ENCODE results near the gene SNURF. TPM values are rescaled to one million over a fixed set of nuclear protein-coding genes. Genes with fewer than 3 reads are reported as not detected.
"Not testable (repeated sequence)": the region's sequence is repeated elsewhere in the genome, so short reads cannot be mapped to it uniquely, and the experiment has no call there.

SNURF gene
- polyA plus RNA-seq, 2 donors, result 0.86 to 1.7 TPM

DNA sequence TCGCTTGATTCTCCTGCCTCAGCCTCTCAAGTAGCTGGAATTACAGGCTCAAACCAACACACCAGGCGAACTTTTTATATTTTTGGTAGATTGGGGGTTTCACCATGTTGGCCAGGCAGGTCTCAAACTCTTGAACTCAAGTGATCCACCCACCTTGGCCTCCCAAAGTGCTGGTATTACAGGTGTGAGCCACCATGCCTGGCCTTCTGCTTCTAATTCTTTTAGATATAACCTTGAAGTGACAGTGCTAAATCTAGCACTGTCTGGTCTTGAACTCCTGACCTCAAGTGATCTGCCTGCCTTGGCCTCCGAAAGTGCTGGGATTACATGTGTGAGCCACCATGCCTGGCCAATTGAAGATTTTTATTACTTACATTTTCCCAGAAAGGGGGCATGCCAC, 16.6 kb upstream of the SNURF start:
- not testable (repeated sequence) for H3K4me1 ChIP-seq (ENCODE audit: control insufficient read depth in 2 of 2, insufficient read depth in 2 of 2, low read length in 1 of 2); H3K9me3 ChIP-seq (ENCODE audit: control insufficient read depth in 2 of 2, insufficient read depth in 1 of 2, low read depth in 1 of 2, low read length in 1 of 2); H3K27me3 ChIP-seq (ENCODE audit: control insufficient read depth in 1 of 2, insufficient read depth in 2 of 2, low read length in 2 of 2); H3K27ac ChIP-seq (ENCODE audit: low read depth in 2 of 2, low read length in 1 of 2); H3K4me3 ChIP-seq (ENCODE audit: low read depth in 1 of 2, low read length in 2 of 2); H3K36me3 ChIP-seq (ENCODE audit: control insufficient read depth in 2 of 2, insufficient read depth in 2 of 2, low read length in 1 of 2)
- whole genome bisulfite sequencing, 2 donors, result 73% methylated on average over 3 of the region's 3 CpGs

- WGBS, 2 donors, result 35 to 36% methylated on average over 2 of the region's 2 CpGs
- Histone ChIP-seq H3K4me1 (ENCODE audit: control insufficient read depth in 2 of 2, insufficient read depth in 2 of 2, low read length in 1 of 2) (no peaks in the 10 kb centered on the region), H3K27ac (ENCODE audit: low read depth in 2 of 2, low read length in 1 of 2) (no peak overlapping the region), H3K36me3 (ENCODE audit: control insufficient read depth in 2 of 2, insufficient read depth in 2 of 2, low read length in 1 of 2) (no peaks in the 10 kb centered on the region), H3K9me3 (ENCODE audit: control insufficient read depth in 2 of 2, insufficient read depth in 1 of 2, low read depth in 1 of 2, low read length in 1 of 2) (peaks cover 0 to 2% of the 10 kb centered on the region in 2 donors), H3K4me3 (ENCODE audit: low read depth in 1 of 2, low read length in 2 of 2) (no peak overlapping the region), H3K27me3 (ENCODE audit: control insufficient read depth in 1 of 2, insufficient read depth in 2 of 2, low read length in 2 of 2) (no peaks in the 10 kb centered on the region)
Measured at GRCh38 chr15:24940236-24940635, 14.6 kb upstream of the SNURF start.

- no peaks in the 10 kb centered on the region for H3K4me1 ChIP-seq (ENCODE audit: control insufficient read depth in 2 of 2, insufficient read depth in 2 of 2, low read length in 1 of 2)
- WGBS, 2 donors, result 65 to 71% methylated on average over 1 of the region's 1 CpG
- H3K27me3 ChIP-seq (ENCODE audit: control insufficient read depth in 1 of 2, insufficient read depth in 2 of 2, low read length in 2 of 2), result no peaks in the 10 kb centered on the region
- H3K9me3 ChIP-seq (ENCODE audit: control insufficient read depth in 2 of 2, insufficient read depth in 1 of 2, low read depth in 1 of 2, low read length in 1 of 2), result no peaks in the 10 kb centered on the region
- no peak overlapping the region for H3K27ac ChIP-seq (ENCODE audit: low read depth in 2 of 2, low read length in 1 of 2)
- no peaks in the 10 kb centered on the region for H3K36me3 ChIP-seq (ENCODE audit: control insufficient read depth in 2 of 2, insufficient read depth in 2 of 2, low read length in 1 of 2)
- H3K4me3 ChIP-seq (ENCODE audit: low read depth in 1 of 2, low read length in 2 of 2), result no peak overlapping the region
Measured at GRCh38 chr15:24943361-24943760, 11.4 kb upstream of the SNURF start.

DNA sequence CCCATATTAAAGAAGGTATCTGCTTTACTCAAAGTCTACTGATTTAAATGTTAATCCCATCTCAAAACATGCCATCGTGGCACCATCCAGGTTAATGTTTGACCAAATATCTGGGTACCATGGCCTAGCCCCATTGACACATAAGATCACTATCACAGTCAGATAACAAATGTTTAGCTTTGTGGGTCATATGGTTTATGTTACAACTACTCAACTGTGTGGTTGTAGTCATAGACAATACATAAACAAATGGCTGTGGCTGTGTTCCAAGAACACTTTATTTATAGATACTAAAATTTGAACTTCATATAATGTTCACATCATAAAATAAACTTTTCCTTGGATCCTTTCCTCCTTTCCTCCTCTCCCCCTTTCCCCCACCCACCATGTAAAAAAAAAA, 9.8 kb upstream of the SNURF start:
- no peak overlapping the region for H3K27ac ChIP-seq (ENCODE audit: low read depth in 2 of 2, low read length in 1 of 2)
- no peaks in the 10 kb centered on the region for H3K9me3 ChIP-seq (ENCODE audit: control insufficient read depth in 2 of 2, insufficient read depth in 1 of 2, low read depth in 1 of 2, low read length in 1 of 2)
- H3K4me1 ChIP-seq (ENCODE audit: control insufficient read depth in 2 of 2, insufficient read depth in 2 of 2, low read length in 1 of 2), result no peaks in the 10 kb centered on the region
- WGBS, 2 donors, result 30% methylated on average over 1 of the region's 1 CpG
- H3K27me3 ChIP-seq (ENCODE audit: control insufficient read depth in 1 of 2, insufficient read depth in 2 of 2, low read length in 2 of 2), result no peaks in the 10 kb centered on the region
- H3K4me3 ChIP-seq (ENCODE audit: low read depth in 1 of 2, low read length in 2 of 2), result no peak overlapping the region
- H3K36me3 ChIP-seq (ENCODE audit: control insufficient read depth in 2 of 2, insufficient read depth in 2 of 2, low read length in 1 of 2), result no peaks in the 10 kb centered on the region

DNA sequence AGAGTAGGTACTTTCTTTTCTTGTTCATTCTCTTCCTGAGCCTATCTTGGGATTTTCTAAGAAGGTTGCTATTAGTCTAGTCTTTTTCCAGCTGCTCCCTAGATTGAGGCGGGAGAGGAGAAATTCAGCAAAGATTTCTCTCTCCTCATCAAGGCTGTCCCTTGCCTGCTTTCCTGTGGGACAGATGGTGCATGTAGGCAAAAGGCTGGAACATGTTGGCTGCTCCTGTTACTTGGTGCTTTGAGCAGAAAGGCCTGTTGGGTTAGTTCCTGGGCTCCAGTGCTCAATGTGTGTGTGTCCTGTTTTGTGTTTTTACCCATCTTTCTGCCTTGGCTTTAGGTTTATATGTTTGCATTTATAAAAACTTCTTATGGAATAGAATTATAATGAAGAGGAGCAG, 9.1 kb upstream of the SNURF start:
- no peak overlapping the region for H3K4me3 ChIP-seq (ENCODE audit: low read depth in 1 of 2, low read length in 2 of 2)
- no peak overlapping the region for H3K27ac ChIP-seq (ENCODE audit: low read depth in 2 of 2, low read length in 1 of 2)
- H3K27me3 ChIP-seq (ENCODE audit: control insufficient read depth in 1 of 2, insufficient read depth in 2 of 2, low read length in 2 of 2), result no peaks in the 10 kb centered on the region
- no peaks in the 10 kb centered on the region for H3K4me1 ChIP-seq (ENCODE audit: control insufficient read depth in 2 of 2, insufficient read depth in 2 of 2, low read length in 1 of 2)
- 91 to 100% methylated on average over 1 of the region's 1 CpG for WGBS, 2 donors
- H3K36me3 ChIP-seq (ENCODE audit: control insufficient read depth in 2 of 2, insufficient read depth in 2 of 2, low read length in 1 of 2), result no peaks in the 10 kb centered on the region
- H3K9me3 ChIP-seq (ENCODE audit: control insufficient read depth in 2 of 2, insufficient read depth in 1 of 2, low read depth in 1 of 2, low read length in 1 of 2), result no peaks in the 10 kb centered on the region

DNA sequence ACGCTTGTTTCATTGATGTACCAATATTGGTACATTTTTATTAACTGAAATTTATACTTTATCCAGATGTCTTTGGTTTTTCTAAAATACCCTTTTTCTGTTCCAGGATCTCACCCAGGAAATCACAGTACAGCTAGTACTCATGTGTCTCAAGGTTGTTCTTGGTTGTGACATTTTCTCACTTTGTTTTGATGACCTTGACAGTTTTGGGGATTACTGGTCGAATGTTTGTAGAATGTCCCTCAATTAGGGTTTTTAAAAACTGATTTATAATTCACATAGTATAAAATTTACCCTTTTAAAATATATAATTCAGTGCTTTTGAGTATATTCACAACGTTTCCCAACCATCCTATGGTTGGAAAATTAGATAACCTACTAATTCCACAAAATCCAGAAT, 6.3 kb upstream of the SNURF start:
- H3K27me3 ChIP-seq (ENCODE audit: control insufficient read depth in 1 of 2, insufficient read depth in 2 of 2, low read length in 2 of 2), result no peaks in the 10 kb centered on the region
- WGBS, 2 donors, result 58 to 66% methylated on average over 3 of the region's 3 CpGs
- H3K4me1 ChIP-seq (ENCODE audit: control insufficient read depth in 2 of 2, insufficient read depth in 2 of 2, low read length in 1 of 2), result no peaks in the 10 kb centered on the region
- H3K9me3 ChIP-seq (ENCODE audit: control insufficient read depth in 2 of 2, insufficient read depth in 1 of 2, low read depth in 1 of 2, low read length in 1 of 2), result no peaks in the 10 kb centered on the region
- no peak overlapping the region for H3K27ac ChIP-seq (ENCODE audit: low read depth in 2 of 2, low read length in 1 of 2)
- H3K36me3 ChIP-seq (ENCODE audit: control insufficient read depth in 2 of 2, insufficient read depth in 2 of 2, low read length in 1 of 2), result no peaks in the 10 kb centered on the region
- no peak overlapping the region for H3K4me3 ChIP-seq (ENCODE audit: low read depth in 1 of 2, low read length in 2 of 2)

DNA sequence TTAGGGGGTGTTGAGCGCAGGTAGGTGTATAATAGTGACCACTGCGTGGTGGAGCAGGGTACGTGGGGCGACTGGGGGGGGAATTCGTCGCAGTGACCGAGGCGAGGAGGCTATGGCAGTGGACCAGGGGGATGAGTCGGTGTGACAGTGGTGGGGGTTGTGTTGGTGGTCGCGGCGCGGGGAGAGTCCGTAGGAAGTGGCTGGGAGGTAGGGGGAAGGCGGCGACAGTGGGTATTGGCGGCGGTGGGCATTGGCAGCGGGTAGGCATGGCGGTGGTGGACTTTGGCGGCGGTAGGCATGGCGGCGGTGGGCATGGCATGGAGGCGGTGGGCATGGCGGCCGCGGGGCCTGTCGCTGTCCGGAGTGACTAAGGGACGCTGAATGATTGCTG, 739 bp downstream of the SNURF start:
- H3K36me3 ChIP-seq (ENCODE audit: control insufficient read depth in 2 of 2, insufficient read depth in 2 of 2, low read length in 1 of 2), result no peaks in the 10 kb centered on the region
- no peaks in the 10 kb centered on the region for H3K4me1 ChIP-seq (ENCODE audit: control insufficient read depth in 2 of 2, insufficient read depth in 2 of 2, low read length in 1 of 2)
- H3K4me3 ChIP-seq (ENCODE audit: low read depth in 1 of 2, low read length in 2 of 2), result peak overlapping the region; percentile 55 to 76
- no peaks in the 10 kb centered on the region for H3K27me3 ChIP-seq (ENCODE audit: control insufficient read depth in 1 of 2, insufficient read depth in 2 of 2, low read length in 2 of 2)
- H3K27ac ChIP-seq (ENCODE audit: low read depth in 2 of 2, low read length in 1 of 2), result peak overlapping the region; percentile 71 to 83
- WGBS, 2 donors, result 48 to 59% methylated on average over 25 to 31 of the region's 31 CpGs
- H3K9me3 ChIP-seq (ENCODE audit: control insufficient read depth in 2 of 2, insufficient read depth in 1 of 2, low read depth in 1 of 2, low read length in 1 of 2), result peaks cover 0 to 12% of the 10 kb centered on the region in 2 donors

- Histone ChIP-seq H3K27me3 (ENCODE audit: control insufficient read depth in 1 of 2, insufficient read depth in 2 of 2, low read length in 2 of 2) (no peaks in the 10 kb centered on the region), H3K9me3 (ENCODE audit: control insufficient read depth in 2 of 2, insufficient read depth in 1 of 2, low read depth in 1 of 2, low read length in 1 of 2) (peaks cover 0 to 12% of the 10 kb centered on the region in 2 donors), H3K4me3 (ENCODE audit: low read depth in 1 of 2, low read length in 2 of 2) (peak overlapping the region; percentile 55 to 76), H3K36me3 (ENCODE audit: control insufficient read depth in 2 of 2, insufficient read depth in 2 of 2, low read length in 1 of 2) (no peaks in the 10 kb centered on the region), H3K4me1 (ENCODE audit: control insufficient read depth in 2 of 2, insufficient read depth in 2 of 2, low read length in 1 of 2) (no peaks in the 10 kb centered on the region), H3K27ac (ENCODE audit: low read depth in 2 of 2, low read length in 1 of 2) (peak overlapping the region; percentile 71 to 83)
- 42 to 55% methylated on average over 28 of the region's 28 CpGs for WGBS, 2 donors
Measured at GRCh38 chr15:24956111-24956838, 1.5 kb downstream of the SNURF start.

- Histone ChIP-seq H3K4me1 (ENCODE audit: control insufficient read depth in 2 of 2, insufficient read depth in 2 of 2, low read length in 1 of 2) (no peaks in the 10 kb centered on the region), H3K27me3 (ENCODE audit: control insufficient read depth in 1 of 2, insufficient read depth in 2 of 2, low read length in 2 of 2) (no peaks in the 10 kb centered on the region), H3K36me3 (ENCODE audit: control insufficient read depth in 2 of 2, insufficient read depth in 2 of 2, low read length in 1 of 2) (no peaks in the 10 kb centered on the region), H3K4me3 (ENCODE audit: low read depth in 1 of 2, low read length in 2 of 2) (no peak overlapping the region), H3K9me3 (ENCODE audit: control insufficient read depth in 2 of 2, insufficient read depth in 1 of 2, low read depth in 1 of 2, low read length in 1 of 2) (peaks cover 0 to 12% of the 10 kb centered on the region in 2 donors), H3K27ac (ENCODE audit: low read depth in 2 of 2, low read length in 1 of 2) (no peak overlapping the region)
- 77 to 81% methylated on average over 2 of the region's 2 CpGs for WGBS, 2 donors
Measured at GRCh38 chr15:24957691-24958090, 2.9 kb downstream of the SNURF start.

DNA sequence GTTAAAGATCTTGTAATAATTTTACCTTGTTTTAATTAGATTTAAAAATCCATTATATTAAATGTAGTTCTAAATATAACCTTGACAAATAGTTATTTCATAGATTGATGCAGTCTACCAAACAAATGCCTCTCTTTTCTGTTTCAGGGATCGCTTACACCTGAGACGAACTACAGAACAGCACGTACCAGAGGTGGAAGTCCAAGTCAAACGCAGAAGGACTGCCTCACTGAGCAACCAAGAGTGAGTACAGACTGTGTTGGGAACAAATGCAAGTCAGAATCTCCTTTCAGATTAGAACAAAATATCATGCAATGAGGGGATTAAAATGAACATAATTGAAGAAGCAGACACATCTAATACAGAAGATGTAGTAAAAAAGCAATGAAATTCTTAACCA, 7.2 kb downstream of the SNURF start:
- Histone ChIP-seq H3K27me3 (ENCODE audit: control insufficient read depth in 1 of 2, insufficient read depth in 2 of 2, low read length in 2 of 2) (no peaks in the 10 kb centered on the region), H3K27ac (ENCODE audit: low read depth in 2 of 2, low read length in 1 of 2) (no peak overlapping the region), H3K36me3 (ENCODE audit: control insufficient read depth in 2 of 2, insufficient read depth in 2 of 2, low read length in 1 of 2) (peaks cover 0 to 2% of the 10 kb centered on the region in 2 donors), H3K4me3 (ENCODE audit: low read depth in 1 of 2, low read length in 2 of 2) (no peak overlapping the region), H3K9me3 (ENCODE audit: control insufficient read depth in 2 of 2, insufficient read depth in 1 of 2, low read depth in 1 of 2, low read length in 1 of 2) (peaks cover 0 to 7% of the 10 kb centered on the region in 2 donors), H3K4me1 (ENCODE audit: control insufficient read depth in 2 of 2, insufficient read depth in 2 of 2, low read length in 1 of 2) (no peaks in the 10 kb centered on the region)
- WGBS, 2 donors, result 84 to 91% methylated on average over 4 of the region's 4 CpGs
